ENCODE measurements around the gene FAM20A.
A peak's percentile ranks its signal among the peaks of the same experiment; 100 is the strongest.

FAM20A gene

DNA sequence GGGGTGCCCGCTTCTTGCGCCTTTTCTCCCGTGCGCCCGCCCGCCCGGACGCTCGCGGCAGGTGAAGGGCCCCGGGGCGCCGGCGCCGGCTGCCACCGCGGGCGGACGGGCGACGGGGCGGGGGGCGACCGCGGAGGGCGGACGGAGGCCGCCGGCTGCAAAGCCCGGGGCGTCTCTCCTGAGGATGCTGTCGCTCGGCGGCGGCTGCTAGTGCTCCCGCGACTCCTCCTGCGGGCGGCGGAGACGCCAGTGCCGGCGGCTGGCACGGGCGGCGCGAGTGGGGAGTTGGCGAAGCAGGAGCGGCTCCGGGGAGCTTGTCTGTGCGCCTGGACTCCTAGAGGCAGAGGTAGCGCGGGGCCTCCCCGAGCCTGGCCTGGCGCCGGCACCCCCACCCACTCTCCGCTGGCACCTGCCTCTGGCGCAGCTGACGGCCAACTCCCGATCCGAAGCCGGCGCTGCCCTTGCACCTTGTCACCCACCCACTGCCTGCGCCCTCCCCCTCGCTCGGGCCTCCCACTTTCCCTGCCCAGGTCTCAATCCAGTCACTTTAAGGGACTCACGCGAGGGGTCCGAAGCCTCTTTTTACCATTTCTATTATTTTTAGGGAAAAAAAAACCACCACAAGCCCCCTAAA lies at the start of gene FAM20A:
Gene FAM20A, minus strand, starts transcription at position 437 of the 634 bp plus-strand sequence. CDS start 701 bp downstream, outside the sequence.
- DNase-seq (ENCODE audit: low read depth), result no peak

DNA sequence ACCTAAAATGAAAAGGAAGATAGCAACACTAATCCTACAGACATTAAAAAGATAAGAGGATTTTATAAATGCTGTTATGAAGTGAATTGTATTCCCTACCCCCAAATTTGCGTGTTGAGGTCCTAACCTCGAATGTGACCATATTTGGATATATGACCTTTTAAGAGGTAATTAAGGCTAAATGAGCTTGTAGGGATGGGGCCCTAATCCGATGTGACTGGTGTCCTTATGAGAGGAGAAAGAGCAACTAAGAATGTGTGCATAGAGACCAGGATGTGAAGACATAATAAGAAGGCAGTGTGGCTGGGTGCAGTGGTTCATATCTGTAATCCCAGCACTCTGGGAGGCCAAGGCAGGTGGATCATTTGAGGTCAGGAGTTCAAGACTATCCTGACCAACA lies 48.2 kb upstream of the FAM20A start:
- no peak for DNase-seq (ENCODE audit: low read depth)

DNA sequence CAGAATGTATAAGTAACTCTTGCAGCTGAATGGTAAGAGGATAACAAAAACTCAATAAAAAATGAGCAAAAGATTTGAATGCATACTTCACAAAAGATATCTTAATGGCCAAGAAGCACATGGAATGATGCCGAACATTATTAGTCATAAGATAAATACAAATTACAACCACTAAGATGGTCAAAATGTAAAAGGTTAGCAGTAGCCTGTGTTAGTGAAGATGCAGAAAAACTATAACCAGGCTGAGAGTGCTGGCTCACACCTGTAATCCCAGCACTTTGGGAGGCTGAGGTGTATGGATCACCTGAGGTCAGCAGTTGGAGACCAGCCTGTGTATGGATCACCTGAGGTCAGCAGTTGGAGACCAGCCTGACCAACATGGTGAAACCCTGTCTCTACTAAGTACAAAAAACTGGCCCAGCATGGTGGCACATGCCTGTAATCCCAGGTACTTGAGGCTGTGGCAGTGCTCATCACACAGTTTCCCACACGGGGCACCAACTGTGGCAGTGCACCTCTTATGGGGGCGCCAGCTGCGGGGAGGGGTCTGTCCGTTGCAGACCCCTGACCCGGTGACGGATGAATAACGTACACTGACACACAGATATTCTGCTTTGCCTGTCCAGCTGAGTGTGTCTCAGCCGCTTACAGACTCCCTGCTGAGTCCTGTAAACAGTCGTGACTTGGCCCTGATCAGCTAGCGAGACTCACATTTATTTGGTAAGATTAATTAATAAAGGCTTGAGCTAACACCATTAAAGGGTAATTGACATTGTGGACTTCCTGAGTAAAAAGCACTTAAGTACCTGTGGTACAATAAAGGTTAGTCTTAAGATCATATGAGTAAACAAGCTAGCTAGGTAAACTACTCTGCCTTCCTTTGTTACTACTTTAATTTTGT lies 45.7 kb upstream of the FAM20A start:
- peak; percentile 8 for DNase-seq (ENCODE audit: low read depth)

DNA sequence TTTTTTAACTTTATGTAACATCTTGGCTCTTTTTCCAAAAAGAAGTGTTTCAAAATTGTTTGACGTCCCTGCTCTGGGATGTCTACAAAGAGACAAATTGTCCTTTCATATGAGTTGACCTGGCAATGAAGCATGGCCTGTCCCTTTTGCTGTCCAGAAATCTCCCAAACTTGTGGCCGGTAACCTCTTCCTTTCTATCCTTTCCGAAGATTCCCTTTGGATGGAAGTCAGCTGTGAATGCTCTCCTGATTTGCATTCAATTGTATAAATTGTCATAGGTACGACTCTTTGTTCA lies 40.9 kb upstream of the FAM20A start:
- no peak for DNase-seq (ENCODE audit: low read depth)

DNA sequence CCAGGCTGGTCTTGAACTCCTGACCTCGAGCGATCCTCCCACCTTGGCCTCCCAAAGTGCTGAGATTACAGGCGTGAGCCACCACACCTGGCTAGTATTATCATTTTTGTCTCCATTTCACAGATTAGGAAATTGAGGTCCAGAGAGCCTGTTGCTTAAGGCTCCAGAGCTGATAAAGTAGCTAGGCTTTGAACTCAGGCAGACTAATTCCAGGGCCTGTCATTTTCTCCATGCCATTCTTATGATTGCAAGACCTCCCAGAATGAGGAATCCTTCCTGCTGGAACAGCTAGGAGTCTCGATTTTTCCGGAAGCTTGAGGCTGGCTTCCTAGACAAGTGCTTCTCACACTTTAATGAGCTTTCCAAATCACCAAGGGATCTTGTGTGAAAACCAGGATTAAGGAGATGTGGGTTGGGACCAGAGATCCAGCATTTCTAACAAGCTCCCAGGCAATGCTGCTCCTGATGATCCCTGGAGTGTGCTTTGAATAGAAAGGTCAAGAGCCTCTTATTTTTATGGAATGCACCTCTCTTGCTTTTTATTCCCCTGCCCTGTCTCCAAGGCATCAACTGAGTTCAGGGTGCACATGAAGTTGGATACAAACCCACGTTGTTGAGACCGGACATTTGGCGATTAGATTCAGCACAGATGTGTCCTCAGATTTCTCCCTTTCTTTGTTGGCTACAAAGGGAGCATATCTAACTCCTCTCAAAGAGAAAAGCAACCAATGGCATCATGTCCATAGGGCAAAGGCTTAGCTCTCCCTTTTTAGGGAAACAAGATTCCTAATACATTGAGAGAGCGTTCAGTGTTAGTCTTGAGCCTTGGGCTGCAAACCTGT lies 40.3 kb upstream of the FAM20A start:
- DNase-seq (ENCODE audit: low read depth), result no peak

DNA sequence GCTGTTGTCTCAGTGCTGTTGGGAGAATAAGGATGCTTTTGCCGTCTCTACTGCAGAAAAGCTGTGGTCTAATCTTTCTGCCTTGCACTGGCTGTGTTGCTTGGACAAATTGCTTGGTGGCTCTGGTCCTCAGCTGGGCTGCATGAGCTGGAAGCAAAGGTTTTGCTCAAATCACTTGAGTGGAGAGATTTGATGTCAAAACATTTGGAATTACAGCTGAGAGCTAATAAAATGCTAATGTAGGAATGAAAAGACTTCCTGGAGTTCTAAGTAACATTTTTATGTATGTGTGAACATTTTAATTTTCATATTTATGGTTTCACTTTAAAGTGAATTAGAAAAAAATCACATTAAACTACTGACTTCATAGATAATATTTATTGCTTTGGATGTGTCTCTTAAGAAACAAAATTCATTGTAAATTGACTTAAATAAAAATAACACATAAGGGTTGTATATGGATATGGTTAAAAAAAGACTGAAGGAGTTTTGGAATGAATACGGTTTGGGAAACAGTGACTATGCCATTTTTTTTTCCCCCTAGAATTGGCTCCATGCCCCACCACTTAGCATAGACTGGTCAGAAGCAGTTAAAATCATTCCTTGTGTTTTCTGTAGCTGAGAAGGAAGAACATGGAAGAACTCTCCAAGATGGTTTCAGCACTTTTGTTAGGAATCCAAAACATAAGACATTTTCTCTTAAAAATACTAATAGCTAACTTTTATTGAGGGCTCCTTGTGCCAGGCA lies 39.2 kb upstream of the FAM20A start:
- DNase-seq (ENCODE audit: low read depth), result peak; percentile 19

DNA sequence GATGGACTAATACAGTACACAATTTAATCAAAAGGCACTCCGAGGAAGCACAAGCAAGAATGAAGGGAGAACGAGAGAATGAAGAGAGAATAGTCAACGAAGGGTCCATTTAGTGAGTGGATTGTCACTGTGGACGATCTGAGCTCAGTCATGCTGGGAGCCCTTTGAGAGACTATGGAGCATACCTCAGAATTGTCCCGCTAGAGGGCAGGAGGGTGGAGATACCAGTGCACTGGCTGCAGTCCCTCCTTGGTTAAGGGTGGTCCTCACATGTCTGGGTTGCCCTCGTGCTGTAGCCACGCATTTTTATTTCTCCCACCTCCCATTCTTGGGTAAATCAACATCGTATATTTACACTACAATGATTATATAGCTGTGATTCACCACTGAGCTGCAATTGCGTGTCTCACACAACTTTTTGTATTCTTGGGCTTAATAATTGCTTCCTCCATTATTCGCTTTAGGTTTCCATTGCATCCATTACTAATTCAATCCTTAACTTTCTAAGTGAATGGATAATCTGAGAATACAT lies 33.2 kb upstream of the FAM20A start:
- no peak for DNase-seq (ENCODE audit: low read depth)

DNA sequence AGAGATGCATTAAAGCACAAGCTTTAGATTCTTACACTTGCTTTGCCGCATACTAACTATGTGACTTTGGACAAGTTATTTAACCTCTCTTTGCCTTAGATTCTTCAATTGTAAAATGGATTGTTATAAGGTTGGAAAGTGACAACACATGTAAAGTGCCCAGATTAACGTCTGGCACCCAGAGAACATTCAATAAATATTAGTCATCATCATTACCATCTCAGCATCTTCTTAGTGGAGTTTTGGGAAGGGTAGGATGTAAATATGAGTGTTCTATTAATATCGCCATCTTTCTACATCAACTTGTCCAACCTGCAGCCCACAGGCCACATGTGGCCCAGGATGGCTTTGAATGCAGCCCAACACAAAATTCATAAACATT lies 27.4 kb upstream of the FAM20A start:
- DNase-seq (ENCODE audit: low read depth), result no peak

DNA sequence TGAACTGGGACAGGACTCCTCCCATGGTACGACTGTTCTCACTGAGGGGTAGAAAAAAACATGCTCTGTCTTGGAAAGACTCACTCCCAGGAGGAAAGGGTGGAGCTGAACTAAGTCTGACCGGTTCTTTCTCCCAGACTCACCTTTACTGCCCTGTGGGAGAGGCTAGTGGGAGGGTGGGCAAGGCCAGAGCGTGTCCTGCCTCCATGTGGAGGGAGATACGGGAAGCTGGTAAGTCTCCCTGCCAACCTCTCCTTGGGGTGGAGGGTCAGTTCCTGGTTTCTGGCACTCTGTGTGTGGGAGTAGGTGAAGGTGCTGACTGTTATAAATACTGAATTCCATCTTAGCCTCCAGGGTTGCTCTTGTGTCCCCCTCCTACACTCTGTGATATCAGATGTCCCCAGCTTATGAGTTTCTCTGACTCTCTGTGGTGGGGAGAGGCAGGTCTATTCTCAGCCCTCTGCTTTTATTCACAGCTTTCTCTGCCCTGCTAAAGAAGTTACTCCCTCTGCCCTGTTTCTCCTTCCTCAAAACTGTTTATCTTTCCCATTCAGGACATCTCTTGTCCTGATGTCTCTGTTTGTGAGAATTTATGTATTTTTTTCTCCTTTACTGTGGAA lies 26.9 kb upstream of the FAM20A start:
- no peak for DNase-seq (ENCODE audit: low read depth)

DNA sequence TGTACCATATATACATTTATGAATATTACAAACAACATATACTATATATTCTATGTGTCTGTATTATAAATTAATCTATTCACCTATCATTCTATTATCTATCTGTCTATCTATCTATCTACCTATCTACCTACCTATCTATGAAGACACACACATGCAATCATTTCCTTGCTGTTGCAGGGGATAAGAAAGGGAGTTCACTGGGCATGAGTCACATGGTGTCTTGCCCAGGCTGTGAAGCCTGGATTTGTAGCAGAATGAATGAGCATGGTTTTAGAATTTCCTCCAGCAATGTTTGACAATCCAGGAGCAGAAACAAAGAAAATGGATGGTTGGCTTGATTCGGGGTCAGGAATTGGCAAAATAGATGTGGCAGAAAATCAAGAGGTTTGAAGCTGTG lies 23.2 kb upstream of the FAM20A start:
- DNase-seq (ENCODE audit: low read depth), result no peak

DNA sequence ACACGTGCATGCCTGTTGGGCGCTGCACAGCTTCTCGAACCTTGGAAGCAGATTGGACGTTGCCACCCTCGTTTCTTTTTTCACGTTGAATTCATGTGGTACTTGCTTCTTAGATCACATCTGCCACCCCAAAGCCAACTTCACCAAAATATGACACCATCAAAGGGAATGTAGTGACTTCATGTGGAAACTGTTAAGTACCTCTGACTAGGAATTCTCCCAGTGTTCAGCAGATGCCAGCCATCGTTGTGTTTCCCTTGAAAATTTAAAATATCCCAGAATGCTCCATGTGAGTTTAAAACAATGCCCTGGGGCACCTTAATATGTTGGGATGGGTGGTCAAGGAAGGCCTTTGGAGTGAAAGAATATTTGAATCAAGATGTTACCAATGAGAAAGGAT lies 22.6 kb upstream of the FAM20A start:
- no peak for DNase-seq (ENCODE audit: low read depth)

DNA sequence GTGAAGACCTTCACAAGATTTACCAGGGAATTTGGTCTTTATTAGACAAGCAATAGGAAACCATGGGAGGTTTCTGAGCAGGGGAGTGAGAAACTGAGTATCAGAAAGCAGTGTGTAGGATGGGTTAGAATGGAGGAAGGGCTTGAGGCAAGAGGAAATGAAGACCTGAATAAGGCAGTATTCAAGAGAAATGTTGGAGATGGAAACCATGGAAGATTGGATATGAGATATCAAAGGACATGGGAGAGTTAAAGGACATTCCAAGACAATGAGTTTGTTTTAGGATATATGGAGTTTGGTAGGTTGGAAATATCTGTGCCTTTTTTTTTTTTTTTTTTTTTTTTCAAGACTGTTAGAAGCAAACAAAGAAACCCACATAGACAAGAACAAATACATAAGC lies 21.3 kb upstream of the FAM20A start:
- DNase-seq (ENCODE audit: low read depth), result no peak

DNA sequence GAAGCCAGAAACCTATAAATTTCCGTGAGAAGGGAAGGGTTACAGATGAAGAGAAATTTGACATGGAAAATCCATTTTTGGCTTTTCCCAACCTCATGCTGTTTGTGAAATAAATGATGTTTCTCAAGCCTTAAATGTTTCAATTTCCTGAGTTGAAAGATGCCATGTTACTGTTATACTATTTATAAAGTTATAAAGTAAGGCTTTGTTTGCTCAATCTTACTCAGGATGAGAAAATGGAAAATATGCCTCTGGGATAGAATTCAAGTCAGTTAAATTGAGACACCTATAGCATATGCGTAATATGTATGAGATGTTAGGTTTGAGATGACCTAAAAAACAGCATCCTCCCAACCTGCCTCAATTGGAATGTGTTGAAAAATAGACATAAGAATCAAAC lies 19.9 kb upstream of the FAM20A start:
- DNase-seq (ENCODE audit: low read depth), result peak; percentile 66

DNA sequence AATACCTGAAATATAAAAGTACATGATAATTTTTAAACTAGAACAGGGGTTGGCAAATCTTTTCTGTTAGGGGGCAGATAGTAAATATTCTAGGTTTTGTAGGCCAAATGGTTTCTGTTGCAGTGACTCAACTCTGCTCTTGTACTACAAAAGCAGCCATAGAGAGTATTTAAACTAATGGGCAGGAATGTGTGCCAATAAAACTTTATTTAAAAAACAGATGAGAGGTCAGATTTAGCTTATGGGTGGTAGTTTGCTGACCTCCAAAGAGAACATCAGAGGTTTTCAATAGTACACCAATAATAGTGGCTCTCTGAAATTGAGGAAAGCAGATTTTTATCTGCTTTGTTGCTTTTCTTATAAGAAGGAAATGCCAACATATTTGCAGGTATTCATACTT lies 15.2 kb upstream of the FAM20A start:
- no peak for DNase-seq (ENCODE audit: low read depth)

DNA sequence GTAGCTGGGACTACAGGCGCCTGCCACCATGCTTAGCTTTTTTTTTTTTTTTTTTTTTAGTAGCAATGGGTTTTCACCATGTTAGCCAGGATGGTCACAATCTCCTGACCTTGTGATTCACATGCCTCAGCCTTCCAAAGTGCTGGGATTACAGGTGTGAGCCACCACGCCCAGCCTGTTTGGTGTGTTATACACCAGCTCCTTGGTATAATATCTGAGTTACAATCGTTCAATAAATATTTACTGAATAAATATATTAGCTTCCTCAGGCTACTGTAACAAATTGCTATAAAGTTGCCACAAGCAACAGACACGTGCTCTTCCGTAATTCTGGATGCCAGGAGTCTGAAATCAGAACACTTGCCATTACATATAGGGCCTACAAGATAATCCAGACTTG lies 13.6 kb upstream of the FAM20A start:
- no peak for DNase-seq (ENCODE audit: low read depth)

DNA sequence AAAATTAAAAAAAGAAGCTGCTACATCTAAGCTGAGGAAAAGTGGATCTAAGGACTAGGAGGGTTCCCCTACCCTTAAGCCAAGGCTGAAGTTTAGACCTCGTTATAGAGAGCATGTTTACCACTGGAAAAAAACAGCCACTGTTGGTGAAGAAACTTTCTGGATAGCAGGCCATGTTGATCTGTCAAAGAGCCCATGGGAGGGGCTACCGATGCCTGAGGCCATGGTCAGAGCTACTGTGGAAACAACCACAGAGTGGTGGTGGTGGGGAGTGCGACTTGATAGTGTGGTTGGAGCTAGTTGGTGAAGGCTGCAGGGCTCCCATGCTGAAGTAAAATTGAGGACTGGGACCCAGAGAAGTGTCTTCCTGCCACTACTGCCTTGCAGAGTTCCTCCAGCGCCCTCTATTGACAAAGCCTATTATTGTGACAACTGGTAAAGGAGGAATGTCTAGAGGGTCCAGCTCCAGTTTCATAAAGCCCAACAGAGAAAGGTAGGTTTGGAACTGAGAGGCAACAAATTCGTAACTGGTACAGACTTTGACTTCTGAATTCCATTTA lies 12.7 kb upstream of the FAM20A start:
- DNase-seq (ENCODE audit: low read depth), result peak; percentile 58

DNA sequence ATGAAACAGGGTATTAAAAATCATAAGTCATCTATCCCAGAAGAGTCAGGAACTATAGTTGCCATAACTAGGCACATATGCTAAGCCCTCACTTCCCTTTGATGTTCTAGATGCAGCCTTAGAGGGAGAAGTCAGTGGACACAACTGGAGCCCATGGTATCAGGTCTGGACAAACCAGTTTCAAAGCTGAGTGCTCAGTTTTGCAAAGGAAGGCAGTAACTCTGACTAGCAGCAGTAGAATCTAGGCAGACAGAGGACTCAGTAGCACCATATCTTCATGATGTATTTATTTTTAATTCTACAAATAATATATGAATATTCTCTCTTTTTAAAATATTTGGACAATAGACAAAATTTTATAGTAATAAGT lies 11.7 kb upstream of the FAM20A start:
- no peak for DNase-seq (ENCODE audit: low read depth)

DNA sequence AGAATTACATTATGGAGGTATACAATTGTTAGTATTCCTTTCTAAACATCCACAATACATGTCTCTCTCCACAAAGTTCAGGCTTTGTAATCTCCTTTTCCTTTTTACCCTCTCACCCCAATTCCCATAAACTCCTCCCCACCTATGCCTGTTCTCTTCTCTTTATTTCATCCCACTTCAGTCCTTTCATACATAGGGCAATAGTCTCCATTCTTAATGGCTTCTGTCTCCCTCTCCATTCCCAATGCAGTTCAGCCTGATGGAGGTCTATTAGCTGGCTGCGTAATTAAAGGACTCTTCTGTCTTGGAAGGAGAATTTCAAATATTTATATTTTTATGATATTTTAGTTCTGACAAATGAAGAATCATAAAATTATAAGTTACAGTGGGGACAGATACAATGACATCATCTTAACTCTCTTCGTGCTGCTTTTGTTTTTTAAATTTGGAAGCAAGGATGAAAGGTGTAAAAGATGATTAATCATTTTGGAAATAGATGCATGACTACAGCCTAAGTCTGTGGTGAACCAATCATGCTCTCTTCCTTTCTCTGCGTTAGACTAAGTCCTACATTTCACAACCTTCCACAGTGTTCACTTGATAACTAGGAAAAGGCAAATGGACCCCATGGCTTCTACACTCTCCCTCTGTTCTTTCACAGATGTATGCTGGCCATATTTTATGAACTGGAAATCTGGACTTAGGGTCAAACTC lies 11.2 kb upstream of the FAM20A start:
- DNase-seq (ENCODE audit: low read depth), result no peak

DNA sequence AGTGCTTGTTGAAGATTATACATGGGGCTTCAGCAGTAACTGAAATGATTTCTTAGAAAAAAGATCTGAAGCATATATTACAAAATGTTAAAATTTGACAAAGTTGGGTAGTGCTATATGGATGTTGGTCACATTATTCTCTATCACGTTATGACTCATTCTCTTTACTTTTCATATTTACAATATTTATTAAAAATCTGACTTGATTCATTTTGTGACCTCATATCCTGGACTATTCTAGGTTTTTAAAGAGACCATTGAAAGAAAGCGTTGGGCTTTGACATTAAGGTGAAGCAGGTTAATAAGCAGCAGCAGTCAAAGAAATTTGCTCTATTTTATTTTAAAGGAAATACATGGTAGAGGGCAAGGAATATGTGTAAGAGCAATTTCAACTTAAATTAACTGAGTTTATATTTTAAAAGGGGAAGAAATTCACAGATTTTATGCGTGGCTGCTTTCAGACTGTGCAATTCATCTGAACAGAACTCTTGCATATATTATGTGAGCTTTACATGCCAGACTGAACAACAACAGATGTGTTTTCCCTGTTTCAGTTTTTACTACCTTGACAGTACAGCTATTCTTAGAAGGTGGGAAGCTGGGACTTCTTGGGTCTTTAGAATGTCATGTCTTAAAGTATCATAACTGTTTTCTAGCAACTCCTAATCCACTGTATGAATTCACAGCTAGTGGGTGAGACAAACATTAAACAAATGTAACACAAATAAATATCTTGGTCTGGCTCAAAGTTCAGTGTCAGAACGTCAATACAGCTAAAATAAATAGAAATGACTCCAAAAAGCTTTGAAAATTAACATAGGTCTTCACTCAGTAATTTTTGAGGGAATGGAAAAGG lies 10.4 kb upstream of the FAM20A start:
- DNase-seq (ENCODE audit: low read depth), result no peak

DNA sequence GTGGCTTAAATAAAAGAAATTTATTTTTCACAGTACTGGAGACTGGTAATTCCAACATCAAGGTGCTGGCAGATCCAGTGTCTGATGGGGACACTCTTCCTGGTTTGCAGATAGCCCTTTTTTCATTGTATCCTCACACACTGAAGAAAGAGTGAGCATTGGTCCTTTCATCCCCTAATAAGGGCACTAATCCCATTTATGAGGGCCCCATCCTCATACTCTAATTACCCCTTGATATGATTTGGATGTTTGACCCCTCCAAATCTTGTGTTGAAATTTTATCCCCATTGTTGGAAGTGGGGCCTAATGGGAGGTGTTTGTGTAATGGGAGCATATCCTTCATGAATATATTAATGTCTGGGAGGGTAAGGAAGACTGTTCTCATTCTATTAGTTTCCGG lies 9.4 kb upstream of the FAM20A start:
- no peak for DNase-seq (ENCODE audit: low read depth)
